DMS53 treated with DMSO at 0.1 percent for 48 hours (cell line): ENCODE data around the gene MAF.
A peak's percentile ranks its signal among the peaks of the same experiment; 100 is the strongest.

Source experiments
- DNase-seq: peaks from one replicate; lab custom pipeline; 2025; ENCODE audit not compliant: unreplicated experiment; lab: John Stamatoyannopoulos, UW

Gene MAF

DNA sequence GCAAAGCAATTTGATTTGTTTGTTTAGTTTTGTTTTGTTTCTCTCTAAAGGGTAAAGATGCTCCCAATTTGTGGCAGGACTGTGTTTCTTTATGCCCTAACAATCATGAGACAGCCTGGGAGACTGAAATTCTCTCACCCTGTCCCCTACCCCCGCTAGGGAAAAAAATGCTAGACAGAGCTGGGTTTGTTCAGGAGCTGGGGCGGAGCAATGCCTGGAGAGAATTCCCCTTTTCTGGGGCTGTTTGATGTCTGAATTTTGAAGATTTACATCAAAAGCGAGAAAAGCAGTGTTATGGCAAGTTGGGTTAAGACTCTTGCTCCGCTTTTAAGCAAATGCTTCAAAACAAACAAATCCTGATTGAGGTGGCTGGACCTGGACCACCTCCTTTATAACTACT lies 8.4 kb downstream of the MAF start:
- no peak for DNase-seq

DNA sequence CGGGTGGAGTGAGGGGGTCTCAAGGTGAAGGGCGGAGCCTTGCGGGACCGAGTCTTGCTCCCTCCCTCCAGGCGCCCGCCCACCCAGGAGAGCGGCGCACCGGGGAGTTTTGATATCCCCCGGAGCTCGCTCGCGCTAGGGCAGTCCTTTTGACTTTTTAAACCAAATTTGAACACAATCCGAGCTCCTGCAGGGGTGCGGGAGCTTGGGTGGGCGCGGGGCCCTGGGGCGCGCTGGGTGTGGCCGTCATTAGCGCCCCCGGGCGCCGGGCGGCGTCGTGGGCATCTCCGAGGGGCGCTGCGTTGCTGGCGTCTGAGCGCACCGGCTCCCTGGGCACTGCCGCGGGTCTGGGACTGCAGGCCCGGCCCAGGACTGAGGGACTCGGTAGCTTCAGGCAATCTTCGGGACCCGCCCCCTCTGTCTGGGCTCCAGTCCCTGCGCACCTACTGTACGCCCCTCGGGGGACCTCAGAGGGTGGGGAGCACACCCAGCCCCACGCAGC lies 10.9 kb downstream of the MAF start:
- DNase-seq, result no peak

DNA sequence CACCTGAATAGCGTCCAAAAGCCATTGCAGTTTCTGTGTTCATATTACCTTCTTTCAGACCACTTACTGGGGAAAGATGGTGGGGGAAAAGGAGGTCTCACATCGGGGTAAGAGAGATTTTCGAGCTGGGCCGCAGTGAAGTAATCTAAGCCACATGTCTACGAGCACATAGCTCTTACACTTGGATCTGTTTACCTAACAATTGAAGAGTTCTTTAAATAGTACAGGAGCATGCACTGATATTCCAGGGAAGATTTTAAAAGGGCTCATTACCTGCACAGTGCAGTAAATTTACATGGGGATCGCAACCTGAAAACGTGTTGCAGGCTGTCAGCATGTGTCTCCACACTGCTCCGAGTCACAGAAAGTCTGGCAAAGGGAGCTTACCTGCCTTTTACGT lies 12.6 kb downstream of the MAF start:
- peak; percentile 11 for DNase-seq

DNA sequence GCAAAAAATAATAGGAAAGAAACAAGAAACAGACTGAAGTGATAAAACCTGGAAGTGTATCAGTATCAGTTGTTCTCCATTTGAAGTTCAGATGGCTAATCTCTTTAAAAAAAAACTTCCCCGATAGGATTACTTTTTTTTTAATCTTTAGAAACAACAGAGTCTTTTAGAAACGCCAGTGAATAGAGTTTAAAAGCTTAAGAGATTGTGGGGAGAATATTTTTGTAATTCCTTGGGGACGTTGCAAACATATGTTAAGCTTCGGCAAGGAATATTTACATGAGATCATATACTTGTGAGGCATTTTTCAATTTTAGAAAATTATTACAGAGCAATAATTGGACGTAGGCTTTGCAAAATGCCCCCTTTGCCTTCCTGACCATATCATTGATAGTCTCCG lies 13.2 kb downstream of the MAF start:
- no peak for DNase-seq

DNA sequence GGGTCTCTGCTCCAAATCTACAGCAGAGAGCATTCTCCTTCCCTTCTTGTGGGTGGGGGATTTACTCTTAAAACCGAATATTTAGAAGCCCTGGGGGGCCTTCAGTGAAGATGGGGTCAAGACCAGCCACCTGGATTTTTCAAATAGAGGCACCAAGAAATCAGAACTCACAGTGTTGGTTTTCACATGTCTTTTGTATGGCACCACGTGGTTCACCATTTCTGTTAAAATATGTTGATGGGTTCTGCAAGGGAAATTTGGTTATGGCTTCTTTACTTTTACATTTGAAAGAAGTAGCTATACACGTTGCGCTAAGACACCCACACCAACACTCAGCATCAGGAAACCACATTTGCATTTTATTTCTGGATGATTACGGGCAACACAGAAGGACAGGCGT lies 17.7 kb downstream of the MAF start:
- DNase-seq, result no peak

DNA sequence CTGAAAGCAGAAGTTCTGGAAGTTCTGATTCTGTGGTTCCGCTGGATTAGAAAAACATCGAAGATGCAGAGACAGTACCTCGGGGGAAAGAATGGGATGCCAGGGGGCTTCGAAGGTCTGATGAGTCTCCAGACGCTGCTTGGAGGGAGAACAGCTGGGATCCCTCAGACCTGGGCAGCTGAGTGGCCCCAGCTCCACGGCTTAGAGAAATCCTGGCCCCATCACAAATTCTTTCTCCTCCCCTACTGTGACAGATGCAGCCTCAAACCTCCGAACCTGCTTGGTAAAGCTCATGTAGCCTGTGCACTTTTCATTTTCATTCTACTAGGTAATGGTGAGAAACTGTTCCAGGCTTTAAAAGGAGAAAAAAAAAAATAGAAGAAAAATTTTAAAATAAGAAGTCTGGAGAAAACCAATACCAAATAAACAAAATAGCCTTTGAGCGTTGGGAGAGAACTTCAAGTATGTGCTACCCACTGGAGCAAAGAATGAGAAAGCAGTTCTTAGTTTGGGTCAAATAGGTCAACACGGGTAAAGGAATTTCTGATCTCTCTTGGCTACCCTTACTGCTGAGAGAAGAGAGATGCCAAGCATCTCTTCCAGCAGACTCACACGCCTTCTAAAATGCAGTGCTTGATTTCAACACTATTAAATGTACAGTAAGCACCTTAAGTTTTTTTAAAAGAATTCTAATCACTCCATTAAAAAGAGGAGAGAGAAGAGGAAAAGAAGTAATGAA lies 19.9 kb downstream of the MAF start:
- no peak for DNase-seq

DNA sequence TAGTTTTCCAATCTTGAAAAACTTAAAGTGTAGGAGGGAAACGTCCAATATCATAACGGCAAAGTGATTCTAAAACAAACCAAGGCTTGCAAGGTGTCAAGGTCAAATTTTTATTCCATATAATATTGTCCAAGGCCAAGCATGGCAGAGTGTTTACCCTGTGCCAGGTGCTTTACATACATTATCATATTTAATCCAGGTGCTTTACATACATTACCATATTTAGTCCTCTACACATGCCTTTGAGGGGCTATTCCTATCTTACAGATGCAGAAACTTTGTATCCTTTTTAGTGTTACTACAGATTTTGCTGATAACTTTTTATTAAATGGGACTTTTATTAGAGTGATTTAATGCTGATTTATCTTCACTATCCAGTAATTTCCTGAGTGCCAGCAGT lies 23.9 kb downstream of the MAF start:
- DNase-seq, result no peak

DNA sequence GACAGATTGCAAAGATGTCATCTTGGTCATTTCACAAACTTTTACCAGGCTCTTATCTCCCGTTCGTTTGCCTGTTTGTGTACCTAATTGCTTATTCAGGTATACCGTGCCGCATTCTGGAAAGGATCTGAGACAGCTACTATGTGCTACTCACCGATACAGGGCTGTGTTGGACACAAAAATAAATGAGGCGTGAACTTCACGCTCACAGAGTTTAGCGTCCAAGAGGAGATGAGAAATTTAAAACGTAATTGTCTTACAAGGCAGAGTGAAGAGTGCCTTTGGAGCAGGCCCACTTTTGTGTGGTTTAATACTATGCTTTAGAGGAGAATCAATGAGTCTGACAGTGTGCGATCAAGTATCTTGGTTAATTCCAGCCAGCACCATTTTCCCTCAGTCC lies 26.7 kb downstream of the MAF start:
- no peak for DNase-seq

DNA sequence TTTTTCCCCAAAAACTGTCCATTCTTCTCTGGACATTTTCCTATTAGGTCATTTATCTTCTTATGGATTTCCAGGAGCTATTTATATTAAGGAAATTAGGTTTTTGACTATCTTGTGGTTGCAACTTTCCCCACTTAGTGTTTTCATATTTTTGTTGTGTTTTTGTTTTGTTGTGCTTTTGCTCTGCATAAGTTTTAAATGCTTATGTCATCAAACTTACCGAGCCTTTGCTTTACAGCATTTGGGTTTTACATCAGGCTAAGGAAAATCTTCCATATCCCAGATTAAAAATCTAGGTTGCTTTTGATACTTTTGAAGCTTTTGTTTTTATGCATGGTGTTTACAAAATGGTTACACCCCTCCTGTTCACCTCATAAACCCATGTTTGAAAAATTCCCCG lies 27.5 kb downstream of the MAF start:
- no peak for DNase-seq

DNA sequence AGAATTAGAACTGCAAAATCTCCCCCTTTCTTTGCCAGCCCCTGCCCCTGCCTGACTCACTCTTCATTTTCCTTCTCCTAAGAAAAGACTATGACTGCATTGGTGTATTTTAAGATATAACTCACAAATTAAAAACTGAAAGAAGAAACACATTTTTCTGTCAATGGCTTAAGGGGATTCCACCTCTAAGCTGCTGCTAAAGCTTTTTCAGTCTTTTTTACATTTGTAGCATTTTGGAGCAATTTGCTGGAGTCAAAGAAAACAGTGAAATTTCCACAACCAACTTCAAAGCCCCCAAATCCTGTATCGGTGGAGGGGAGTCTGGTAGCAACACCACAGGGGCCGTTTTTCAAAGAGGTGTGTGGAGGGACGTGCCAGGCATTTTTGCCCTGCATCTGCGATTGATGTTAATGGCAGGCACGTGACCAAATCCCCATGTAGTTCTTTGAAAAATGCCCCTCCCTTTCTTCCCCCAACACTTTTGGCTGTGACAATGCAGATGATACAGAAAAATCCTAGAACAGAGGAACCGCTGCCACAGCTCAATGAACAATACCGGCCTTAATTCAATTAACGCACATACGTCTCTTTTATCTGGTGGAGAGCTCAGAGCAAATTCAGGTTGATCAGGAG lies 28.5 kb downstream of the MAF start:
- no peak for DNase-seq

DNA sequence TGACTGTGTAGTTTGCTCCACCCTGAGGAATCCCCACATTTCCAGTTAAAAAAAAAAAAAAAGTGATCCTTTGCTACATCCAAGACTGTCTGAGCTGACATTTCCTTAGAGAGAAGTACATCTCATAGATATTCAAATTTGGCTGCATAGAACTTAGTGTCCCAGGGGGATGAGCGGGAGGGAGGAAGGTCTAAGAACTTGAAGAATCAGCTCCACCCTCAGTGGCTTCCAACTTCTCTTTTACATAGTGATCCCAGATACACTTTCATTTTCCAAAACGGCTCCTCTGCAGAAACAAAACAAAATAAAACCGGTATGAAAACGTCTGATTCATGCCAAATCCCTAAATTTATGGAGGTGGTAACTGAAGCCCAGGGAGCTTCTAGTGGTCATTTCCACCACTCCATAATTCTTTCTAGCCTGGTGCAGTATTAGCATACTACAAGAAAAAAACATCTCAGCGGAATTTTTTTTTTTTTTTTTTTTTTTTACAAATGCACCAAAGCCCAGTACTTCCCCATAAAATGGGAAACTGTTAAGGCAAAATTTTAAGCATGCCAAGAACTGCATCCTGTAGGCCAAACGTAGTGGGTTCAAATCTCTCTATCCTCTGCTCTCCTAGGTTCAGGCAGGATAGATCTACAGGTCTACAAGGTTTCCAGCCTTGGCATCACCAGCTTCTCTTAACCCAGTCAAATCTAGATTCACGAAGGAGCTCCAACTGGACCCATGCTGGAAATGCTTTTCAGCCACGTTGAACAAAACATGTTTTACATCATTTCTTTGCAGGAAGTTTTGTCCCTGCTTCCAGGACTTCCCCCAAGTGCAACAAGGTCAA lies 29.3 kb downstream of the MAF start:
- no peak for DNase-seq

DNA sequence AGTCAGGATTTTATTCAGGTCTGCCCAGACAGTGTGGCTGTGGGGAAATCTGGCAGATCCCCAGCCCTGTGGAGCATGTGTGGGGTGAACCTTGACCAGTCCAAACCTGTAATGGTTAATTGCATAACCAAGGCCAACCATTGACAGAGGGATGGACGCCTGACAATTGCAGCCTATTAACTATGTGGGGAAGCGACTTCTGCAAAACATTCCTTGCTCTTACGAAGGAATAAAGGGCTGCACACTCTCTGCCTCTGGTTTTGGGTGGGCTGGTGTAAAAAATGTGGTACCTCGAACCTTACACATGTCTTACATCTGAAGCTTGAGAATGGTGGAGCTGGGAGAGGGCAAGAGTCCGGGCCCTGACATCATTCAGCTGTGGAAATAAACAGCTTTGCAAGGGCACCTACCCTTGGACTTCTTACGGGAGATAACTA lies 35.8 kb downstream of the MAF start:
- DNase-seq, result no peak

DNA sequence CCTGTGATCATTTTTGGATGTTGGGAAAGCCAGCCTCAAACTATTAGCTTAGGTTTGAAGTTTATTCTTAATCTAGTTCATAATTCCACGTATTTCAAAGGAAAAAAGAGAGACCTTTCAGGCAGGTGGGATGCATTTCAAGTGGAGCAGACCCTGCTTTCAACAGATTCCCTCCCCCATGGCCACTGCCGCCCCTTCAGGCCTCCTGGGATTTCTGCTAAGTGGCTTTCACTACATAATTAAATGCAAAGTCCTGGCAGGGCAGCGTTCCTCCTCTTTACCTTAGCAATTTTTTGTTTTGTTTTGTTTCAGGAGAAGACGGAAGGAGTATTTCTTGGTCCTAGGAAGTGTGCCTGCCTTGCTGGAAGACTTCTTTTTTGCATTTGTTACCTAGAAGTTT lies 36.6 kb downstream of the MAF start:
- no peak for DNase-seq

DNA sequence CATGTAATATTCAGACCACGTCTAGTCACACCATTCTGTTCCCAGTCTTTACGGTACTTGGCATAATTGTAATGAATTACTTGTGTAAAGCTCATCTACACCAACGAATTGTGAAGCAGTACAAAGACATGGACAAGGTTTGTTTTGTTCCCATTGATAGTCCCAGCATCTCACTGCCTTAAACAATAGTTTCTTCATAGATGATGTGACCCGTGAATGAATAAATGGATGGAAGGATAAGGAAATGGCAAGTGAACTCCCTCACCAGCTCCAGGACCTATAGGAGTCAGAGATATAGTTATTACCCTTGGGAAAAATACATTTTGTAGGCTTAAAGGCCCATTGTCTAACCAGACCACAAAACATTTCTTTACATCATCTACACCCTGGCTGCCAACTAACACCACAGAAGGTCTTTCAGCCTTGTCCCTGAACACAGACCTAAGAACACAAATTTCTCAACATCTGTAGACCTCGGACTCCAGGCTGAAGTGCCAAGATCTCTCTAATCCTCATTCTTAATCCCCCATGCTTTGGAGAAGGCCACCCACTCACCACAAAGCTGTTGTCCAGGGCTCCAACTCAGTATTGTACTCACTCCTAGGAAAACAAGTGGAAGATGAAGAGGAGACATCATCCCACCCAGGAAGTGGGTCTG lies 38.2 kb downstream of the MAF start:
- DNase-seq, result no peak

DNA sequence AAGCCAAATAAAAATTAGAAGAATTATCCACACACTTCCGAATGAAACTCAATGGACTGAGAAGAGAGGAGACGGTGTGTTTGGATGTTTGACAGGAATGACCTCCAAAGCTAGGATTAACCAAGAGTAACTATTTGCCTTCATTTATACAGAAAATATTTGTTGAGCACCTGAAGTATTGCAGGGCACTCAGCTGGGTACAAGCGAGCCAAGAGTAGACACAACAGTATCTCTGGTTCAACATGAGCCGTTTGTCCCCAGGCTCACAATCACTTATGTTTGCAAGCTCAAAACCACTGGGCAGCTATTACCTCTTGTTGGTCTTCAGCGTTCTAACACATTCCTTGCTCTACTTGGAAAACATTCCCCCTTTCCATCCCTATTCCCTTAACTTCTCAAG lies 38.8 kb downstream of the MAF start:
- no peak for DNase-seq

DNA sequence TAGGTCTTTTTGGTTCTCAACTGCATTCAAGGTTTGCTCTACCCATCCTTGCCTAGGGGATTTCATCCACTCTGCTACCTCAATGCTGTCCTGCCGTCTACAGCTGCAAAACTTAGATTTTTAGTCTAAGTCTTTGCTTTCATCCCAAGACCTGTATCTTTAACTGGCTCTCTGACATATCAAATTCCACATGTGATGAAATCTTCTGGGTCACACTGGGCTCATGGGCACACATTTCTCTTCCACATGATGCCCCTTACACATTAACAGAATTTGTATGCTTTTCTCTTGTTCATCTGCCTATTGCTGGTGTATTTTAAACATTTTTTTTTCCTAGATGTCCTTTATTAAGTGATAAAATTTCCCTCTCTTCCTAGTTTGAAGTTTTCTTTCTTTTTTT lies 39.6 kb downstream of the MAF start:
- no peak for DNase-seq

DNA sequence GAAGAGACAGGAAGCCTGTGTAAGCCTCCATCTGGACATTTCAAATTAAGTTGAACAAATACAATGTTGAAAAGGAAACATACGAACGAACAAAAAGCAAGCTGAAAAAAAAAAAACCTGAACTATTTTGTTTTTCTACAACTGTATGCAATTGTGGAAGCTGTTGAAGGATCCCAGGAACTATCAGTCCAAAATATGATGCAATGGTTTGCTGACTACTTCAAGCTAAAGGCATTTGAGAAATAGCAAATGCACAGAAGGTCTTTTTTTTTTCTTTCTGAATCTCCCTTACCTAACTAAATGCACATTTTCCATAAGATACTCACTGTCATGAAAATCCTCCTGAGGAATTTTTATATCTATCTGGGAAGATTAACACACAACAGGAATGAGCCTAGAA lies 40.2 kb downstream of the MAF start:
- no peak for DNase-seq

DNA sequence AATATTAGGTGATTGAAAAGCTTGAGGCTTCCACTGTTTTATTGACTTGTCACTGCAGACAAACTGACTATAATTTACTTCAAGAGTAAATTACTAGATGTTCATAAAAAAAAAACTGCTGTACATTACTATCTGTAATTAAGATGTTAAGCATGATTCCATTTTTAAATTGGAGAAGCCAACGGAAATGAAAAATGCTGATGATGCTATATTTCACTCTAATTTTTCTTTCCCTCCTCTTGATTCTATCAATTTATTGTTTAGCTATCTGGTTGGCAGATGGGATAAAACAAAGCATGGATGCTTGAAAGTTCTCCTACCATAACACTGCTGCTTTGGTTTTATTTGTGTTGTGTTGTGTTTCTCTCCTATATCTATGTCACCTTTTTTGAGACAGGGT lies 41.0 kb downstream of the MAF start:
- no peak for DNase-seq

DNA sequence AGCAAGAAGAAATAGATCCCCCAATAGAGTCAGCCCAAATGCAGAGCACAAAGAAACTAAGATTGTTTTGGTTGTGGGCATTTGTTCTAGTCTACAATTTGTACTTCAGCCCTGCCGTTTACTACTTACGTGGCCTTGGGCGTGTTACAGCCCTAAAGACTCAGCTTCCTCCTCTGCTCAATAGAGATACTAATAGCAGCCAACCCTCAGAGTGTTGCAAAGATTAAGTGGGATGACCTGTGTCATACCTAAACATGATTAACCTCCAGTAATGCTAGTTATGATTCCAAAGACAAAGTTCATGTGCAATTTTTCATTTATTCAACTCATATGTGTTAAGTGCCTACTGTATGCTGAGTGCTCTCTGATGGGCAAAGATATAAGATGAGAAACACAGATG lies 43.1 kb downstream of the MAF start:
- DNase-seq, result no peak

DNA sequence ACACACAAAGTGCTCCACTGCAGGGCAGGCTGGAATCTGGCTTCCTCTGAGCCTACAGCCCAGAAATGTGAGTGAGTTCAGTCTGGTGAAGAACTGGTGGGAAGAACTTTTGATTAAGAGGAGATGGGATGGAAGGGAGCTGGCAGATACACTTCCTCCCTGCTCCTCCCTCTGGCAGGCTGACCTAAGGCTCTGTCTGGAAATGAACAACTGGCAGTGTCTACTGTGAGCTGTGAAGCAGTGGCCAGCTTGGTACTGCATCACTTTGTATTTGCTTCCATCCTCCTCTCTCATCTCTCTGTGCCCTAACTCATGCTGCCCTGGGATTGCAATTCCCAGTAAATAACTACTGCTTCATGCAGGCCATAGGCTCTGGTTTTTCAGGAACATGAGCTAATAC lies 45.6 kb downstream of the MAF start:
- DNase-seq, result no peak

DNA sequence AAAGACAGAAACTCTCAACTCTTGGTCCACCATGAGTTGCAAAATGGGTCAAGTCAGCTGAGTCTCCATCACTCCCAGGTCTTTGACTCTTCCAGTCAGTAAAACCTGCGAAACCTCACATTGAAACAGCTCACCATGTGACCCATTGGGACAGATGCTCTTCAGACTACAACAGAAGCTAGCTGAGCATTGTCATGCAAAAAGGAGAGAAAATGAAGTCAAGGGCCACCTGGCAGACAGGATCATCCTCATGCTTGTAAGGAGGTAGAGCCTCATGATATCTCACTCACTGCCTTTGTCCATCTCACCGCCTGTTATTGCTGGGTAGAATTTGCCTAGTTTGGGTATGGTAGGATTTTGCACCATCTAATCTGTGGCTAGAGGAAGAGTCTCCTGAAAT lies 50.2 kb downstream of the MAF start:
- no peak for DNase-seq
